HG02678 (cell line): ENCODE results near the gene TANC1.
A peak's percentile ranks its signal among the peaks of the same experiment; 100 is the strongest.

Source experiments
- ATAC-seq: cut with Tn5 transposase; IDR thresholded peaks from one replicate; pipeline ENCODE4 v1.9.1; 2021; ENCODE audit warnings: mild to moderate bottlenecking, moderate library complexity; ENCODE audit not compliant: unreplicated experiment

TANC1 gene

DNA sequence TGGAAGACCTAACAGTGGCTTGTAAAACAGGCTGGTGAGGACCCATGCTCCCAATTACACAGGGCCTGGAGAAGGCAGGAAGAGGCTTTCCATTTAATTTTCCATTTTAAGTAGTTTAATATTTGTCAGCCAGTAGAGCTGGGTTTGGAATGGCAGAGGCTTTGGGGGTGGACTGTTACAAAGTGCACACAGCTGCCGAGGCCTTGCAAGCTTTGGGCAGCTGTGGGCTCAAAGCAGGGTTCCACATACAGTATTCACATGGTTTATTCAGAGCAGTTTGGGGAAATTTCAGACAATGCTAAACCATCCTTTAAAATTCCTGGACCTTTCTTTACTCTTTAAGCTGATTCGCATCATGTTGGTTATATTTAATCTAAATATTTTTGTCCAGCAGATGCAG is 185.5 kb downstream of the TANC1 start:
- no peak for ATAC-seq

DNA sequence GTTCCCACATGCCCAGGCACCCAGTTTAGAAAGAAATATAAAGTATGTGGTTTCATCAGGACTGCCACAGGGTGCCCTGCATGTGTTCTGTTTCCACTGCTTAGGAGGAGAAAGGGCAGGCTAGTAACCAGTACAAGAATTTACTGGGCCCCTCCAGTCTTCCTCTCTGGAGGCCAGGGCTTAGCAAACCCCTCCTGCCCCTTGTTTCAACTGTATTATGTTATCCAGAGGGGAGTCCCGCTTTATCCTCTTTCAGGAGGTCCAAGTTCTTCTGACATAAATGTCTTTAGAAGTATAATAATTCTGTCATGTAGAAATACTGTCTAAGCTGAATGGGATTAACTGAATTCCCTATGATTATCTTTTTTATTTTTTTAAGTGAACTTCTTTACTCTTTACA is 185.9 kb downstream of the TANC1 start:
- ATAC-seq: no peak

DNA sequence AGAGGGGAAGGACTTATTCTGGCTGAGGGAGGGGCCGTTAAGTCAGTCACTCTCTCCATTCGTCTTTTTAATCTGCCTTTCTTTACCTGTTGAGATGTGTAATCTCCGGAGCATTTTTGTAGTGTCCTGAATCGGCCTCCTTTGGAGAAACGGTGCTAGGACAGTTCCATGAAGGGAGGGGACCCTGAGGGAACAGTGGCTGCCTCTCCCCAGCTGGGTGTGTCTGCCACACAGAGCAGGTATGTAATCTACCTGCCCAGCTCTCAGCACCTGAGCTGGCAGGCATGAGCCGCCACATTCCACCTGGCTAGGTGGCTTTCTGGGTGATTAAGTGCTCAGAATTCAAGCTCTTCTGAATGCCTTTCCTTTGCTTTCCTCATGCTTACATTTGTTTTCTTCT is 186.9 kb downstream of the TANC1 start:
- no peak for ATAC-seq

DNA sequence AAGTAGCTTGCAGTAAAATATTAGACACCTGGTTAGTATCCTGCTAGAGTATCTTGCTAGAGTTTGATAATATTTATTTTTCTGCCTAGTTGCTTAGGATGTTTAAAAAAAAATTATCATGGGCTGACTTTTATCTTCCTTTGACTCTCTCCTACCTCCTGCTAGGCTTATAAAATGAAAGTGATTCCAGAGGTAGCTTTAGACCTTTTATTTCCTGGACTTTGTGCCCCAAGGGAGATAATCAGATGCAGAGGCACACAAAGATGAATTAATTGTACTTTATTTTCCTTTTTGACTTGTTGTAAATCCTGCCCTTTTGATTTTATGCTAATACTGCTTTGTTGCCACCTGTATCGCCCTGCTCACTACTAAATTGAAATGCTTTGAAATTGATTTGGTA is 187.4 kb downstream of the TANC1 start:
- ATAC-seq: no peak

DNA sequence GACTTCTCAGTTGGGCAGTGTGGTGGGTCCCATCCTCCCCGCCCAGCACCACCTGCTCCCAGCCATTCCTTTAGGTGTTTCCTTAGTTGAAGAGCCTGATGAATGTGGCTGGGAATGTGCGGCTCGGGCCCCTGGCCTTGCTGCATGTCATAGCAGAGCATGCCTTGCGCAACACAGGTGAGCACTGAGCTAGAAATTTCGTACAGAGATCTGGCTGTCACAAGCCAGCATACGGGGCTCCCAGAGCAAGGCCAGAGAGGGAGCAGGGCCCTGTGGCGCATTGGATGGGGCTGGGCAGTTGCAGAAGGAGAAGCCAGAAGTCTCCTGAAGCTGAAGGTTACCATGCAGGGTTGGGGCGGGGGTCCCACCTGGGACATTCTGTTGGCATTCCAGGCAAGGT is 188.4 kb downstream of the TANC1 start:
- ATAC-seq: no peak

DNA sequence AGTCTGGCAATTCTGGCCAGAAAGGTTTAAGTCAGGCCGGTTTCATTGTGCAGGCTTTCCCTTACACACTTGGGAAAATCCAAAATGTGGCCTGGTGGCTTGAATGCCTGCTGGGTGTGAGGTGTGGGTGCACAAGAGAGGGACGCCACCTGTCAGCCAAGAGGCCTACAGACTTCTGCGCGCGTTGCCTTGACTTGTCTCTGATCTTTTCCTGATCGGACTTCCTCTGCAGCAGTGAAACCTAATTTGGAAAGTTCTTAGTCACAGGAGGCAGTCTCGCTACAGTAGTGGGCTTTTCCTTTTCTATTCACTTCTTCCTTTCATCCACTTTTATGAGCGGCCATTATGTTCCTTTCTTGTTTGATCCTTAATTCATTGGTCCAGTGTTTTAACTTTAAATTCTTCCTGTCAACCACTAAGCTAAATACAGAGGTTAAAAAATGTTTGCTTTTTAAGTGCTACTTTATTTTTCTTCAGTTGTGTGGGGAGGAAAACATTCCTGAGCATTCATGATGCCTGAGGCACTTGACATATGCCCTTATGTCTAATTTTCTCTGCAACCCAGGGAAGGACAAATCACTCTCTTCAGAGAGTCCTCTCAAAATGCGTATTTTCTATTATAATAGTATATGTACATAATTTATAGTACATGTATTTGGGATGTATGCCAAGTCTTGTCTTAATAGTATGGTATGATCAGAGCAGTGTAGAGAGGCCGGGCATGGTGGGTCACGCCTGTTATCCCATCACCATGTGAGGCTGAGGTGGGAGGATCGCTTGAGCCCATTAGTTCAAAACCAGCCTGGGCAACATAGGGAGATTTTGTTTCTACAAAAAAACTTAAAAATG is 189.1 kb downstream of the TANC1 start:
- ATAC-seq: peak; percentile 67

DNA sequence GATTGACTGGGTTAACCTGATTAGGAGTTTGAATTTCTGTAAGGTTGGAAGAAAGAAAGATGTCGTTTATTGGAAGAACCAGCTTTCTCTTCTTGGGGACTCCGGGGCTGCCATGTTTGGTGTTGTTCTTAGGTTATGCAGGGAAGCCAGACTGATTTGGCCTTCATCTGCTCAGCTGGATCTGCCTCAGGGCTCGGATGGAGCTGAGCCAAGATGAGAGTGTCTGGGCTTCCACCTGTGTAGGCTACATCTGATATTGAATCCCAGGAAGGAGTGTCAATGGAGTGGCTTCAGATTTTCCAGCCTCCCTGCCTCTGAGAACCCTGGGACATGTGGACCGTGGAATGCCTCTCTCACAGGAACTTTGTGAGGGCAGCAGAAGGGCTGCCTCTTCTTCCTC is 192.0 kb downstream of the TANC1 start:
- ATAC-seq: no peak

DNA sequence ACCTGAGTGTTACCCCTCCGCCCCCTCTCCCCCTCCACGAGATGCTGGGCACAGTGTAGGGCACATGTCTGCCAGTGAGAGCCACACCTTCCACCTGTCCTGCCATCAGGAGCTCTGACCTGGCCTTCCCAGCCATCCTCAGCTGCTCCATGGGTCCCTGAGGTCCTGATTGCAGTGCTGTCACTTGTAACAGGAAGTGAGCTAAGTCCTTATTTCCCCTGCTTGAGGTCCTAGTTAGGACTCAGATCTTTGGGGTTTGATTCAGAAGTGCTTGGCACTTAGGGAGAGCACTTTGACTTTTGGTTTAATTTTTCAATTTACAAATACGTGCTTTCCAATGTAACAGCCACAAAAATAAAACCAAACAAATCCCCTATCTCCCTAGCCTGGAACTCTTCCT is 192.5 kb downstream of the TANC1 start:
- ATAC-seq: no peak

DNA sequence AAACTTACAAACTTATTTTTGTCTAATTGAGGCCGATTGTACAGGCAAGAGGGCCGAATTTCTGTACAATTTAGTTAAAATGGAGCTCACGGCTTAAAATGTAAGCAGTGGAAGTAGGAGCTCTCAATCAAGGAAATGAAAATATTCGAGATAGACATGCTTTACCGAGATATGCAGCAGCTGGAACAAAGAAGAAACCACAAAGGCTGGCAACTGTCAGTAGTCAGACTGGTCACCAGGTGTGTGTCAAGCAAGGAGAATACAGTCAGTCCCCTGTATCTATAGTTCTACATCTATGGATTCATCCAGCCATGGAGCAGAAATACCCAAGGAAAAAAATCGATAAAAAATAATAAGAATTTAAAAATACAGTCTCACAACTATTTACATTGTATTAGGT is 195.5 kb downstream of the TANC1 start:
- no peak for ATAC-seq

DNA sequence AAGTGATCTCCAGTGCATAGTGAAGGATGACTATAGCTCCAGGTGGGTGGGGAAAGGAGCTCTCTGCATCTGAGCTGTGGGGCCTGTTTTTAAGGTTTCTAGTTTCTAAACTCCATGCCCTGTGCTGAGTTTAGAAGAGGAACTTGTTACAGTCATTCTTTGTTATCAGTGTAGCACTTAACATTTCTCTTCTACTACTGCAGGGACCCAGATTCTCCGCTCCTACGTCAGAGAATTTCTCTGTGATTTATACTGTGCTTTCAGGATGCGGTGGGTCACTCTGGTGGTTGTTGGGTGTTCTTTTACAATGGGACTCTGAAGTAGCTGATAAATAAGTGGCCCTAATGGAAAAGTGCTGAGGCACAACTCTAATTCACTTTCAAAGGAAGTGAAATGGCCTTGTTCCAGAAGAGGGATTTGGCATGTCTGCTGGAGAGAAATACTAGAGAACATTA is 196.0 kb downstream of the TANC1 start:
- no peak for ATAC-seq

DNA sequence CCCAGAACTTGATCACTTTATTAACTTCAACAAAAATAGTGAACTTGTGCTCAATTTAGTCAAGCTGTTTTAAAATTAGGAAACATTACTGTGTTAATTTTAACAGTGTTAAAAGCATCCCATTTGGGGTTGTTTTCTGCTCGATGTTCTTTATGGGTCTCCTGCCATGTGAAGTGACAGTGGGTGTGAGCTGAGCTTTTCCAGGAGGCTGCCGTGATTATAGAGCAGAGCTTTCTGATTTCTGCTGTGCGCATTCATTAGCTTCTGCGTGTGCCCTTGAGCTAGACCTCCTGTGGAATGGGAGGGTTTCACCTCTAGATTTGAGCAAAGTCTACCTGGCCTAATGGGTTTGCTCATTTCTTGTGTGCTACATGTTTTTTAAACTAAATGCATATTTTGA is 196.6 kb downstream of the TANC1 start:
- no peak for ATAC-seq

DNA sequence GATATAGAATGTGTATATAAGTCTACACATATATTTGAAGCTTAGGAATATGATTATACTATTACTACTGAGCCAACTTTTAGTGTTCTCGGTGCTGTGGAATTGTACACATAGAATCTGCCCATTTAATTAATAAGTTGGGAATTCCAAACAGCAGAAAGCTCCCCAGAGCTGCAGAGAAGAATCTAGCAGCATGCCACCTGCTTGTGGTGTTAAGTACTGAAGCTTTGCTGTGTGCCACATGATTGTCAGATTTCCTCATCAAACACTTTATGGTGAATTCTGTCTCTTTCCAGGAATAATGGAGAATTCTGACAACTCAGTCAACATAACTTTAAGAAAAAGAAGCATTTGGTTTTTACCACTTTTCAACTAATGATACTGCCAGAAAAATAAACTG is 200.3 kb downstream of the TANC1 start:
- ATAC-seq: no peak

DNA sequence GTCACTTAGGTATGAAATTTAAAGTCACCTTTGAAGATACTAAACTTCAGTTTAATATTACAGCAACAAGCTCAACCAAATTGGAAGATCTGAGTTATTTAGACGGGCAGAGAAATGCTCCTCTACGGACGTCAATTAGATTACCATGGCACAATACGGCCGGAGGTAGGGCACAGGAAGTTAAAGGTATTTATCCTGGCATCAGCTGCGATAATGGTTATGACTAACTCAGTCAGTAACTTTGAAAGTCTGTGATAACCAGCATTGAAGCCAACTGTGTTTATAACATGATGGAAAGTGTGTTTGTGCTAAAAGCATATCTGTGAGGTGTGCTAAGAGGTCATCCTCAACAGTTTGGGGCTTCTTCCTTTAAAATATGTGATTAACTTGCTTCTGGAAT is 200.7 kb downstream of the TANC1 start:
- no peak for ATAC-seq

DNA sequence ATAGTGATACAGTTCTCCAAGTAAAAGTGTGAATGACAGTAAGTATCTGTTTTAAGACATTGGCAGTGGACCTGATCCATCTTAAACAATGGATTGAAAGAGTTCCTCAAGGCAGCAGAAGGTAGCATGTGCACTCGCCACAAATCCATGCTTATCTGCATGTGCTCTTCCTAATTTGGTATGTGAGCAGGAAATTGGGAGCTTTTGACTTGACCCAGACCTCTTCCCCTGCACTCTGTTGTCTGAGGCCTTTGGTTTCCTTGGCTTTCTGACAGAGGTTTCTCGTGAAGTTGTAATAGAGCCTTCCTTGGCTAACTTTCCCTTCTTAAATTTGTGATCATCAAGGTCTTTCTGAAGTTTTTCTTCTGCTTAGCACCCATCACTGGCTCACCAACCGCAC is 204.0 kb downstream of the TANC1 start:
- ATAC-seq: no peak

DNA sequence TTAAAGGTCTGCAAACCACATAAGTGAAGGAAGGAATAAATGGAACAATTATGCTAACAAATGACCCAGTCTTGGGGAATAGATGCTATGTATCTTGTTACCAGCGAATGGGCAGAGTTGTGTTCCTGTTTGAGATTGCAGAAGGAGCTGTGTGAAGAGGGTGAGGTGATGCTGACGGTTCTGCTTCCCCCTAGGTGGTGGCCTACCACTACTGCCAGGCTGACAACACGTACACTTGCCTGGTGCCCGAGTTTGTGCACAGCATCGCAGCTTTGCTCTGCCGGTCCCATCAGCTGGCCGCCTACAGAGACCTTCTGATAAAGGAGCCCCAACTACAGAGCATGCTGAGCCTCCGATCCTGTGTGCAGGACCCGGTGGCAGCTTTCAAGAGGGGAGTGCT is 206.3 kb downstream of the TANC1 start:
- no peak for ATAC-seq

DNA sequence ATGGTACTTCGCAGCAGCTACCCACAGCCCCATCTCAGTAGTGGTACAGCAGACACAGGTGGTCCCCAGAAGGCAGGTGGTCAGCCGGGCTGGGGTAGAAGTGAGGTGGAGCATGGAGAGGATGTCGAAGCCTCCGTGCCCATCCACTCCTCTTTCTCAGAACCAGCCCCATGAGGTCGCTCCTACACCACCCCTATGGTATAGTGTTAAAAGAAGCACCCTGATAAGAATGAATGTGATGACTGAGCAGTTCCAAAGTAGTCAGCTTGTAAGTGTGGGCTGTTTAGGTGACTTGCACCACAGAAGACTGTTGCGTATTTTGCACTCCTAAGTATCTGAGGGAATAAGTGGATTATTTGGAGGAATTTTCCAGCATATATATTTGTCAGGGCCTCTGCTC is 206.7 kb downstream of the TANC1 start:
- ATAC-seq: peak; percentile 42

DNA sequence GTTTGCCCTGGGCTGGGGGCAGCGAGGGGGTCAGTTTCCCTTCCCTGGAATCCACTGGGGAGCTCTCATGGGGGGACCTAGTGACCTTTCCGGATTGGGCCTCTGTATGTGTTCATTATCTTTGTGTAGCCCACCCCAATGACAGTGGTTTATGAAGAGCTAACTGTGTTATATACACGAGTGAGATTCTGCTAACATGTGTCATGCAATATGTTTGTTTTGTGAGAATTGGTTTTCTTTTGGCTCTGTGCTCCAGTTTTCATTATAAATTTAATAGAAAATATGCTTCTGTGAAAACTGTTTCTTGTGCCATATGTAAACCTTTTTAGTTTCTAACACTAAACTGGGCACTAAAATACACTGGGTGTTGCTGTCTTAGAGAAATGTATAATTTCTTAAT is 207.5 kb downstream of the TANC1 start:
- no peak for ATAC-seq

DNA sequence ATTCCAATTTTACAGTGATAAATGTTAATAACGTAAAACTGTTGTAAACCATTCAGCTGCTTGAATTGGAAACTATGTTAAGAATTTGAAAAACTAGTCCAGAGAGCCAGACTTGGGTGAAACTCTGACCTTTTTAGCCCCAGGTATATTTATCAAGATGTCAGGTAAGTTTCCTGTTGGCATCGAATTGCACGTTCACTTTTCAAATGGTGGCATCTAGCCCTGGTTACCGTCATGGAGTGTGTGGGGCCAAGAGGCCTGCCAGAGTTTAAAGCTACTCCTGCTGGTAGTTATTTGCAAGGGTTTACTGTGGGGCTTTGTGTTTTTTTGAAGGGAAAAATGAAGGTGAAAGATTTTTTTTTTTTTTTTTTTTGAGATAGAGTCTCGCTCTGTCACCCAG is 208.1 kb downstream of the TANC1 start:
- no peak for ATAC-seq

DNA sequence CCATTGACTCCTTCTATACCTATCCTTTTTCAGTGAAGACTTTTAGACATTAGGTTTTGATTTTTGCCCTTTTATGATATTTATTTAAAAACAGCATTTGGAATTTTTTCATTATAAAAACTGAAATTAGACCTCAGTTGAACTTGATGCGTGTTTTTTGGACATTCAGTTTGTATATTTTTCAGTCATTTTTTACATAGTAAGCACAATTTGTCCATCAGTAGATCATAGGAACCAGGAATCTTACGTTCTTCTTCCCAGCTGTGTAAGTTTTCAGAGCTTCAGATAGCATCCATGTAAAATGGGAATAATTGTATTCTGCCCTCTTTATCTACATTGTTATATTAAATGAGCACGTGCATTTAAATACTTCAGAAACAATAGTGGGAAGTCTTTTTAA is 208.9 kb downstream of the TANC1 start:
- ATAC-seq: no peak

DNA sequence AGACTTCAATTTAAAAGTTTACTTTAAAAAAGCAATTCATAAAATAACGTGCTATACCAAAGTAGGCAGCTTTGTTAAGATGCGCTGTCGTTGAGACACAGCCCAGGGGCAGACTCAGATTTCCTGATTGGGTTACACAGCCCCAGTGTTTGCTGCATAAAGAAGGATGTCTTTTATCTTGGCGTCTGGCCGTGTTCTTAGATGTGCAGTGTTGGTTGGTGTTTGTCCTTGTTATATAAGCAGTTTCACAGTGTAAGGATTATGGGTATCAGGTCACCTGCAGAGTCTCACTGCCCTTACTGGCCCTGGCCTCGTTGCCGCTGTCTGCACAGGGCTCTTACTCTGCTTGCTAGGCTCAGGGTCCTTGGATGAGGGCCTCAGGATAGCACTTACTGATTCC is 209.5 kb downstream of the TANC1 start:
- ATAC-seq: no peak

DNA sequence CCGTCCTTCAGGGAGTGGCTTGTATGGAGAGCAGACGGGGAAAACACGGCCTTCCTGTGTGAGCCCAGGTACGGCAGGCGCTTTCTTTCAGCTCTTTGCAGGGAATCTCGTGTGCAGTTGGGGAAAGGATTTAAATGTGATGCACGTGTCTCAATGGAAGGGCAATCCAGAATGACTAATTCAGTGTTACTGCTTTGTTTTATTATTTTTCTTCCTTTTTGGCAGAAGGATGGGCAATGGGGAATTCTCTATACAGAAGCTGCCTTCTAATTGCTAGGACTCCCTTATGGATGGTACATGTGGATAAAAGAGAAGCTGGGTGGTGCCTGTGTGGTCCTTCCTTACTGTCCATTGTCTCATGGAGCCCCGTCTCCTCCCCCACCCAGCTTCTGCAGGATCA is 210.7 kb downstream of the TANC1 start:
- ATAC-seq: no peak

DNA sequence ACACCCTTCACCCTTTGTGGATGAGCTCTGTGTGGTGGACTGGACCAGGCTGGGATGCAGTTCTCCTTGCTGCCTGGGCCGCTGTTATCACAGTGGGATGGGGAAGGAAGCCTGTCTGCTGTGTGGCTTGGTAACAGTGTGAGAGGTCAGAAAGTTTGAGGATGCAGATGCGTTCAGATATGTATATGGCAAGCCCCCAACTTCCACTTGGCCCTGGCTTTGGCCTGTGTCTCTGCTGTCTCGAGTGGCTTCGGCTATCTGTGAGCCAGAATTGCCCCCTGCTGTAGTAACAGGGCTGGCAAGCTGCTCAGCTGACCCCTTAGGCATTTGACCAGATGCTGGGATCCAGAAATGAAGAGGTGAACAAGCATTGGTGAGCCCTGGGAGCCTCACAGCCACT is 211.3 kb downstream of the TANC1 start:
- no peak for ATAC-seq

DNA sequence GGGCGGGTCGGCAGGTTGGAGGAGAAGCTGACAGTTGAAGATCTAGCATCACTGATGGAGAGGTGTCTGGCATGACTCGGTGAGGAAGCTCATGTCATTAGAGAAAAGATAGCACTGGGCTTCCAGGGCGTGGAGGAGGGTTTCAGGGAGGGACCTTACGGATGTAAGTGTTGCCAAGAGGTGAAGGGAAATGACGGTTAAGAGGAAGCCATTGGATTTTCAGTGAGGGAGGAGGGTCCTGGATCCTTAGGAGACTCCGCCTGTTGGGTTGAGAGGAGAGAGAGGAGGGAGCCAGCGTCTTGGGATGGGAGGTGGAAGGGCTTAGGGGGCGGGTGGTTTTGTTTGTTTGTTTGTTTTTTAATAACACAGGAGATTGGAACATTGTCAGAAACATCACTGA is 214.9 kb downstream of the TANC1 start:
- no peak for ATAC-seq
